ENCODE measurements around the gene MMP24OS.

The MMP24OS gene

GRCh38 chr20:35307666-35308653 lies 30.0 kb upstream of the MMP24OS start:
- DNase-seq, result peak in 41 of 42 donors; percentile 55 to 89 (median 78)
- intact Hi-C loops (cut with DNase I), result loop anchor here (10.0 kb wide), 1 partner anchor 137 kb away; no protein-coding TSS in a partner anchor

DNA sequence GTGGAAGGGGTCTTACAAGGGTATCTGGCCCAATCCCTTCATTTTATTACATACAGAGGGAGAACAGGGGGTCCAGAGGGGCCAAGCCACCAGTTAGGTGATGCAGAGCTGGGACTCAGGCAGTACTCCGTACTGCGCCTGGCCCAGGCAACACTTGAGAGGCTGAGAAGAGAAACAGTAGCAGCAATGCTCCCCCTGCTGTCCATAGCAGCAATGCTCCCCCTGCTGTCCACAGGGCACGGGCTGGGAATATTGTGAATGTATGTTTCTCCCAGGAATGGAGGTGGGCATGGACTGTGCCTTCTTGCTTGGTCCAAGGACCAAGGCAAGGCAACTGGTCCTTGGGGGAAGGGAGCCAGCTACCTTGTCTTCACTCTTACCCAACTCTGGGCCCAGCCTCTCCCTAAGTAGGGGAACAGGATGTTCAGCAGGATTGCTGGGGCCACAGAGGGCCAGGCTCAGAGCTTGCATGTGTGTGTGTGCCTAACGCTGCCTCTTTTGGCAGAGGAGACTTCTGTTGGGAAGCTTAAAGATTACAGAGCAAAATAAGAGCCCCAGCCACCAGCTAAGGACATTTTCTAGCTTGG lies 29.1 kb upstream of the MMP24OS start:
- peak in 38 of 42 donors; percentile 22 to 82 (median 54) for DNase-seq
- intact Hi-C loops (cut with DNase I), result loop anchor here (10.0 kb wide), 1 partner anchor 138 kb away; no protein-coding TSS in a partner anchor

DNA sequence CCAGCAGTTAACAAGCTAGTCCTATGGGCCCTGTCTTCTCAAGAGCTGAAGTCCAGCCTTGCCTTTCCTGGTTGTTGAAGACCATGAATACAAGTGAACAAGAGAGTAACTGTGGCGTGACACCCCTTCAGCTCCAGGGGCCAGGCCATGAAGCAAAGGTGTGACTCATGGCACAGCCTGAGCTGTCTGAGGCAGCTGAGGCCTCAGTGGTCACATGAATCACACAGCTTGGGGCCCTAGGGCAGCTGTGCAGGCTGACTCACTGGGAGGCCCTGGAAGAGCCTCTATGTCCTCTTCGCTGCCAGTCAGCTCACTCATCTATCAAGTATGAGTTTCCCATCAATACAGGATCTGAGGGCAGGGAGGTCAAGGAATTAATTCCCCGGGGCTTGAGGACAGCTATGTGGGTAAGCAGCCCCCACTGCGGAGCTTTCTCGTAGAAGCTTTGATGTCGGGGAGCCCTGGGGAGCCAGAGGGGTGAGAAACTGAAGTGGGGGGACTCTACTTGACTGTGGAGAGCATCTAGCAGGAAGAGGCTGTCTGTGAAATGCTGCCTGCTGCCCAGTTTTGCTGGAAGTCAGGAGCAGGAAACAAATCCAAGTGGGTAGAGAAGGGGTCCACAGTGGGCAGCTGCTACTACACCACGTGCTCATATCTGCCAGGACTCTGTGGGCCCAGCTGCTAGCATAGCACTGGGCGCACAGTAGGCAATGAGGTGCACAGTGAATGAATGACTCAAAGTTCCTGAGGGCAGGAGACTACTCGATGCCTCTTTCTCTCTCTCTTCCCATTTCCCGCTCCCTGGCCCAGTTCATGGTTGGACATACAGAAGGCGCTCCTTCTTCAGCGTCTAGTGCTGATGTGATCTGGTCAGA lies 28.0 kb upstream of the MMP24OS start:
- intact Hi-C loops (cut with DNase I), result loop anchor here (10.0 kb wide), 1 partner anchor 139 kb away; no protein-coding TSS in a partner anchor
- peak in 13 of 42 donors; percentile 15 to 74 (median 40) for DNase-seq

DNA sequence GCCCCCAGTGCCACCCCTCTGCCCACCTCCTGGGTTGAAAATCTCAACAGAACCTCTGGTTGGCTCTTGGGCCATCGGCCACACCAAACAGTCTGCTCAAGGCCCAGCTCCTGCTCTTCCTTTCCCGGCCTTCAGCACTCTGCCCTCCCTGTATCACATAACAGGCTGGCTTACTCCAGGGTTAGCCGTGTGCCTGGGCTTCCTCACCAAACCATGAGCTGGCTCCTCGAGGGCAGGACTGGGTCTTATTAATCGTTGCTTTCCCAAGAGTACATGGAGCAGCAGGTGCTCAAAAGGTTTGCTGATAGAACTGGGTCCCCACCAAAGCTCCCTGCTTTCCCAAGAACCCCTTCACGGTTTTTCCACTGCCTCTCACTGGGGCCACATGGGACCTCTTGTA lies 27.0 kb upstream of the MMP24OS start:
- intact Hi-C loops (cut with DNase I), result loop anchor here (10.0 kb wide), 1 partner anchor 140 kb away; no protein-coding TSS in a partner anchor
- DNase-seq, result no peak

- DNase-seq, result peak; percentile 56 to 92 (median 81)
- intact Hi-C loops (cut with DNase I), result loop anchor here (10.0 kb wide), 1 partner anchor 141 kb away; no protein-coding TSS in a partner anchor
Measured at GRCh38 chr20:35303735-35304491, 26.0 kb upstream of the MMP24OS start.

DNA sequence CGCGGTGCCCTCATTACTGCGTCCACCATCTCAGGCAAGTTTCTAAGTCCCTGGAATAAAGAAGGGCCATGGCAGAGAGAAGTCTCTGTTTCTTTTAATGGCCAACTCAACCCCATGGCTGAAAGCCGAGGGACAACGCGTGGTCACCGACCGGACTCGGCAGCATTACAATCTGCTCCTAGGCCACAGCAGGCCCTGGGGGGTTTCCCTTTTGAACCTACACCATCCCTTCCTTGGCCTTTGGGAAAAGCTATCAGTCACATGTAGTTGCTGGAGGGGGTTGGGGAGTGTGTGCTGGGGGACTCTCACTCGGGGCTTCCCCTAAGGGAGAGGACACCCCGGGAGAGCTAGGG lies 25.4 kb upstream of the MMP24OS start:
- intact Hi-C loops (cut with DNase I), result loop anchor here (10.0 kb wide), 1 partner anchor 141 kb away; no protein-coding TSS in a partner anchor

DNA sequence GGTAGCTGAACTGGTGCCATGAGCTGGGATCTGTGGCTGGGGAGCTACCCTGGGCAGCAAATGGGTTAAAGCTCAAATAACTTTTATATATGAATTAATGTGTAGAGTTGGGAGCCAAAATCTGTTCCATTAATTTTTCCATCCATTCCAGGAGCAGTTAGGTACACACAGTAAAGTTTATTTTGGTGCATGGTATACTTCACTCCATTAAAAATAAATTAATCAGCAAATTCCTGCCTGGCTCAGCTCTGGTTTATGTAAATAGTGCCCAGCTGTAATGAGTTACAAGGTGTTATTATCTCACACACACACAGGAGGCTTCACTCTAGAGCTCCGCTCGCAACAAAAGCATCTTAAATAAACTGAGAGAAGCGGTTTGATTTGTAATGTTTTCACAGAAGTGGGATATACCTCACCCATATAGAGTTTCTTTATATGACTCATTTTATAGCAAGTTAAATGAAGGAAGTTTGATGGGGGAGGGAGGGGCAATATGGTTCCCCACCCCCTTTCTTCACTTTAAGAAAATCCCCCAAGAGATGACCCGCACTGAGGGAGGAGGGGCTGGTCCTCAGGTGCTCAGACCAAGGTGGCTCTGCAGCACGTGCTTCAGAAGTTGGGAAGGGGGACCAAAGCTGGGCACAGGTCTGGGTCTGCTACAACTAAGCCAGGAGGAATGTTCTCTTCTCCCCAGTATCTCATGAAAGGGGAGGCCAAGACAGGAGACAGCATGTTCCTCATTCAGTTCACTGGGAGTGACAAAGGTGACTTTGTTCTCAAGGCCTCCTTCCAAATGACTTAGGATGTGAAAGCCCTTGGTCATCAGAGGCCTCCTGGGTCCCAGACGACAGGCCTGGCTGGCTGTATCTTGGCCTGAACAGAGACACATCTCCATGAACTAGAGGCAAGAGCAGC lies 24.8 kb upstream of the MMP24OS start:
- no peak for DNase-seq
- intact Hi-C loops (cut with DNase I), result loop anchor here (10.0 kb wide), 1 partner anchor 142 kb away; no protein-coding TSS in a partner anchor

More for the DNA sequence above, 25.4 kb upstream of the MMP24OS start:
- DNase-seq, result no peak

- DNase-seq, result no peak
- intact Hi-C loops (cut with DNase I), result loop anchor here (10.0 kb wide), 1 partner anchor 143 kb away; no protein-coding TSS in a partner anchor
Measured at GRCh38 chr20:35301426-35301825, 23.5 kb upstream of the MMP24OS start.

GRCh38 chr20:35300469-35301262 lies 22.7 kb upstream of the MMP24OS start:
- DNase-seq, result no peak
- intact Hi-C loops (cut with DNase I), result loop anchor here (10.0 kb wide), 1 partner anchor 144 kb away; no protein-coding TSS in a partner anchor

DNA sequence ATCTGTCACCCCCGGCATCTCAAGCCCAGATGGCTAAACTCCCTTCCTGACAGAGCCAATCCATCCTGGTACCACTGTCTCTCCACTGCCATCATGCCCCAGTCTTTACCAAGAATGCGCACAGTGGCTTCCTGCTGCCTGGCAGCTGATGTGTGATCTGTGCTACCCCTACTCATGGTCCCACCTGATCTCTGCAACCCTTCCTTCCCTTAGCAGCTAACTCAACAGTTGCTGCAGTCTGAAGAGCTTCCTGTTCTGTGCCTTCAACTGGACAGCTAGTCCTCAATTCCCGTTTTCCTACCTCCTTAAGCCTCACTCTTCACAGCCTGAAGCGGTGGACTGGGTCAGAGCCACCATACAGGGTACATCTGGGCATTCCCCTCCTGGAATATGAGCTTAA lies 21.9 kb upstream of the MMP24OS start:
- intact Hi-C loops (cut with DNase I), result loop anchor here (10.0 kb wide), 1 partner anchor 145 kb away; no protein-coding TSS in a partner anchor

DNA sequence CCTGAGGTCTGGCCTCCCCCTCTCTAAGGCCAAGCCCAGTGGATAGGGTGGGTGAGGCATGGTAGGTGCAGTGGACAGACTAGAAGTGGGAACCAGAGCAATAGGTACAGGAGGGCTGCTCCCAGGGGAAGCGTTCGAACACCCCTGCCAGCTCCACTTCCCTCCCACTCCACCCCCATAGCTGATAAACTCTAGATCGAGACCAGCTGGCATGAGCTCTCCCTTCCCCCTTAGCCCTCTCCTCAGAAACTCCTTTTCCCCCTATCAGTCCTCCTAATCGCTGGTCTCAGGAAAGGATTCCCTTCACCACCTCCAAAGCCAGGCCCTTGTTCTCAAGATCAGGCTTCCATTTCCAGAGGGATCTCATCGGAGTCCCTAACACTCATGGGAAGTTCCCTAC lies 20.3 kb upstream of the MMP24OS start:
- no peak for DNase-seq
- intact Hi-C loops (cut with DNase I), result no loop called here

More for the DNA sequence above, 21.9 kb upstream of the MMP24OS start:
- DNase-seq, result no peak

DNA sequence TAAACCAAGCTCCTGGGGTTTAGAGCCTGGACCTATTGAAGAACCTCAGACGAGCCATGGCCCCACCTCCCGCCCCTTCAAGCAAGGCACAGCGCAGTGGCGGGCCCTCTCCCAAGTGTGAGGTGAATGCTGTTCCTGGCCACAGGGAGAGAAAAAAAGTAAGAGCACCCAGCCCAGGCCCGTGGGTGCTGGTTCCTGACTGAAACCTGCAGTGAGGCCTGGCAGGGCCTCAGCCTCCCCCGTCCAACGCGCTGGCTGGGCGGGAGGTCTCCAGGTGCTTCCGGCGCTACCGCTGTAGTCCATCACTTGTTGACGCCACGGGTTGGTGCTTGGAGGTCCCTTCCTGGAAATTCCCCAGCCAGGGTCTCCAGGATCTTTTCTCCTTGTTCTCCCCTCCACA lies 19.8 kb upstream of the MMP24OS start:
- intact Hi-C loops (cut with DNase I), result no loop called here
- DNase-seq, result no peak

GRCh38 chr20:35297155-35297554 lies 19.2 kb upstream of the MMP24OS start:
- DNase-seq, result no peak
- intact Hi-C loops (cut with DNase I), result no loop called here

DNA sequence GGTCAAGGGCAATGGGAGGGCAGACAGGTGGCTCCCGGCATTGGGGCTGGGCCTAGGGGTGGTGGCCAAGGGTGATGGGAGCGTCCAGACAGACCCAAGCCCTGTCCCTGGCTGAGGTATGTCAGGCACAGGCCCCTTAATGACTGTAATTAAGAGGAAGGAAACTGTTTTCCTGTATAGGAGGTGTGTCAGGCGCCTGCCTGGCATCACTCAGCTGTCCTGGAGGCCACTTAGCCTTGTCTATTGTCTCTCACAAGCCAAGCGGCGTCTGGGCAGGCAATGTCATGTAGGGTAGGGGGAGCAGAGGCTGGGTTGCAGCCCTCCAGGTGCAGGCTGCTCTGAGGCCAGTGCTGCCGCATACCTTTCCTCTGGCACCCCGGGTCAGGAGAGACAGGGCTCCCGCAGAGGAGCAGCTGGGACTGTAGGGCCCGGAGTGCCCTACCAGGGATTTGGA lies 18.2 kb upstream of the MMP24OS start:
- intact Hi-C loops (cut with DNase I), result no loop called here
- DNase-seq, result no peak

DNA sequence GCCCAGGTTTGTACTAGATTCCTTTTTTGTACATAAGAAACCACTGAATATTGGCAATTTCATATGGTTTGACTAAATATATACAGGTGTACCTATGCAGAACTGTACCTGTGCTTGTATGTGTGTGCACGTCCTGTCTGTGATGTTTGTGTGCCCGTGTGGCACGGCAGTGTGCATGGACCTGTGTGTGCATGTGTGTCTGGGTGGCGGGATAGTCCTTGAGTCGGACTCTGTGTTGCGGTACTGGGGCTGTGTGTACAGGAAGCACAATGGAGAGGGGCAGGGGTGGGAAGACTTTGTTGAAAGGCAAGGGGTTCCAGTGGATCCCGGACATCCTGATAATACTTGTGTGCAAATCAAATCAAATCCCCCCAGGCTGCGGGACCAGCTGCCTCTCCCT lies 17.8 kb upstream of the MMP24OS start:
- intact Hi-C loops (cut with DNase I), result no loop called here
- DNase-seq, result no peak

DNA sequence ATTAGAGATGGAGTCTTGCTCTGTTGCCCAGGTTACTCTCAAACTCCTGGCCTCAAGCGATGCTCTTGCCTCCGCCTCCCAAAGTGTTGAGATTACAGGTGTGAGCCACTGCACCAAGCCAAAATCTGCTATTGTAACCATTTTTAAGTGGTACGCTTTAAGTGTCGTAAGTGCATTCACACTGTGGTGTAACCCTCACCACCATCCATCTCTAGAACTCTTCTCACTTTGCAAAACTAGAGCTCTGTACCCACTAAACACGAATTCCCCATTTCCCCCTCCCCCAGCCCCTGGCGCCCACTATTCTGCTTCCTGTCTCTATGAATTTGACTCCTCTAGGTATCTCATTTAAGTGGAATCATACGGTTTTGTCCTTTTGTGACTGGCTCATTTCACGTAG lies 17.1 kb upstream of the MMP24OS start:
- DNase-seq, result no peak
- intact Hi-C loops (cut with DNase I), result no loop called here

All from head of caudate nucleus (tissue), 42 donors.